Sigmoid colon (tissue), 4 donors: Measurements from ENCODE around the gene HOXC9.

Experiments
- CTCF ChIP-seq, 4 experiments: fragments of 450-650 bp in 3 of 4; fragments of 200-600 bp in 1 of 4; IDR thresholded peaks; one replicate each; pipeline ENCODE4 v1.5.1; 2016 to 2019; ENCODE audit warnings: antibody characterized with exemption in 4 of 4, mild to moderate bottlenecking in 3 of 4, moderate library complexity in 2 of 4
- EP300 ChIP-seq, 4 donors: sonication (generic); formaldehyde crosslinking; IDR thresholded peaks; one replicate each; pipeline ENCODE4 v1.6.1; 2017; ENCODE audit warnings: antibody characterized with exemption in 4 of 4
- POLR2AphosphoS5 ChIP-seq, 4 donors: sonication (generic); formaldehyde crosslinking; IDR thresholded peaks; one replicate each; pipeline ENCODE4 v1.6.1; 2017; ENCODE audit warnings: antibody characterized with exemption in 4 of 4

DNA sequence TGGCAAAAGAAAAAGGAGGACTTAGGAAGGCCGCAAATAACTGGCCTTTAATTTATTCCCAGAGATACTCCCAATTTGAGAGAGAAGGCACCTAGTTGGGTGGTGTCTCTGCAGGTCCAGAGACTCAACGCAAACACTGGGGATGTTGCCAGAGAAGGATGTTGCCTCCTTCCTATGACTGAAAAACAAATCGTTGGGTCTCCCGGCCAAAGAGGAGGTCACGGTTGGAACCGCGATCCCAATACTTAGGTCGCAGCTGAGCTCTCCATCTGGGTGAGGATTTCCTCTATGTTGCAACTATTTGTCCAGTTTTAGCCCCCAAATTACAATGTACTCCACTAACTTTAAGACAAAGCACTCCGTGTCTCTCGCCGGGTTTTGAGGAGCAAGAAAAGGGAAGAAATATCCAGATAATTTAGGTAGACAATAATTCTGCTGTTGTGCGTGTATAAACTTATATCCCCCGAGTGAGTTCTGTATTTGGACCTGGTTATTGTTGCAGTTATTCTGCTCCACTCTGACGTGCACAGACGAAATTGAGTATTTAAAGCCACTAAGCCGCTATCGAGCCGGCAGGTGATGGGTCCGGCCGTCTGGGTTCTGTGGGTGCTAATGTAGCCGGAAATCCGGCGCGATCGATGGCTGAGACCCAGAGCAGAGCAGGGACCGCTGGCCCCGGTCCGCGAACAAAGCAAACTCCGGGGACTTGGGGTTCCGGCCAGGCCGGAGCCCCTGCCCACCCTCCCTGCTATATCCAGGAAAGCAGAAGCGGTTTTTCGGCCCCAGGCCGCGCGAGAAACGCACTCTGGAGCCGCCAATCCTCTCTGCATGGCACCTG is 39.6 kb upstream of the HOXC9 start:
- TF ChIP-seq EP300 (IDR thresholded peaks at IDR 0.05), result no peak
- TF ChIP-seq CTCF (IDR thresholded peaks at IDR 0.05), result no peak
- no peak for TF ChIP-seq POLR2AphosphoS5 (IDR thresholded peaks at IDR 0.05)
